ENCODE results near the gene SDF2. TPM values are rescaled to one million over a fixed set of nuclear protein-coding genes. Genes with fewer than 3 reads are reported as not detected.

SDF2 gene
- total RNA-seq, 1 experiment from 2014 or later, result 72.1 TPM

DNA sequence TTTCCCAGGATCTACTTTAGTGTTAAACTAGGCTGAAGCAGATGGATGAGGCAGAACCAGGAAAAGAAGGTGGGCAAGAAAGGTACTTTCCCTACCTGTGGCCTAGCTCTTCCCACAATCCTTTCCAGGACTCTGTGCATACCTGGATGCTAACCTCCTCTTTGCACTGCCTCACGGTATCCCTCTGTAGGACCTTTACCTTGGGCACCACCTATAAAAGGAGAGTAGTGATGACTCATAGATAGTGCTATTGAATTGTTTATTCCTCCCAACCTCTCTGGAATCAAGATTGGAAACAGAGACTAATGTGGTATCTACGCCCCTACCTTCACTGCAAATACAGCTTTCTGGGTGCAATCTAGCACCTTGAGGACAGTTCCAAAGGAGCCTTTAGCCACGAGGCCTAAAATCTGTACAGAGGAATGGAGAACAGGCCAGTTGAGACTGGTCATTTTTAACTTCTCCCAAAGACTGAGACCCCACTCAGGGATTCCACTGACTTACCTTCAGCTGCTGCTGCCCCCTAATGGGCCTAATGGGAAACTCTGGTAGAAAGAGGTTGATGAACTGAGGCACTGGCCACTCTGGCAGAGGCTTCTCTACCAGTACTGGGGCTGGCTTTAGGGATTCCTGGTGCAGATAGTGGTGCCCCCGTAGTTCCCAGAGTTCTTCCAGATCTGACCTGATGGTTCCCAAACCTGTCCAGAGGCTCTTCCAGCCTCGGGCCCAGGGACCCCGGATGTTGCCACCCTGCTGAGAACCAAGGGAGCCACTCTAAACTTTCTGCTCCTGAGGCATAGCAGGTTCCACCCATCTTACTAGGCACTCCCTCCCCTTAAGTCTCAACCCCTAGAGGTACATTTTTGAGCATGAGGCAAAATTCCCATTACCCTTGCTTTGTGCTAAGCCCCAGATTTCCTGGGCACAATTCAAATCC lies 48.5 kb downstream of the SDF2 start:
- intact Hi-C loops (cut with micrococcal nuclease; ENCODE audit: unreplicated experiment), result no loop called here
- H3K27me3 ChIP-seq (ENCODE audit: control insufficient read depth, insufficient read depth, low read length), result no peaks in the 10 kb centered on the region
- ATAC-seq (peak; percentile 57; the same call in 1 of the 2 replicates), DNase-seq (ENCODE audit: low read depth, low spot score) (peak; percentile 24)
- peaks cover 25% of the 10 kb centered on the region for H3K36me3 ChIP-seq (ENCODE audit: control insufficient read depth, insufficient read depth, low read length)
- H3K4me3 ChIP-seq (ENCODE audit: low read depth in 2 of 2, low read length in 2 of 2), result no peak overlapping the region
- H3K27ac ChIP-seq (ENCODE audit: low read length), result no peak overlapping the region
- H3K9me3 ChIP-seq (ENCODE audit: control insufficient read depth, insufficient read depth, low read depth, low read length), result no peaks in the 10 kb centered on the region
- ChIA-PET CTCF (interaction anchor here (0.6 to 1.2 kb wide), 3 partner anchors 10 to 477 kb away, joined by 3 read pairs; no protein-coding TSS in a partner anchor), POLR2A (interaction anchor here (0.6 kb wide), 1 partner anchor 33 kb away, joined by 3 read pairs; no protein-coding TSS in a partner anchor)
- in situ Hi-C loops (cut with HindIII; ENCODE audit: low pct_unique_long_range_greater_than_20kb, low sequenced_read_pairs), result no loop called here
- TF ChIP-seq, protein P1, sequence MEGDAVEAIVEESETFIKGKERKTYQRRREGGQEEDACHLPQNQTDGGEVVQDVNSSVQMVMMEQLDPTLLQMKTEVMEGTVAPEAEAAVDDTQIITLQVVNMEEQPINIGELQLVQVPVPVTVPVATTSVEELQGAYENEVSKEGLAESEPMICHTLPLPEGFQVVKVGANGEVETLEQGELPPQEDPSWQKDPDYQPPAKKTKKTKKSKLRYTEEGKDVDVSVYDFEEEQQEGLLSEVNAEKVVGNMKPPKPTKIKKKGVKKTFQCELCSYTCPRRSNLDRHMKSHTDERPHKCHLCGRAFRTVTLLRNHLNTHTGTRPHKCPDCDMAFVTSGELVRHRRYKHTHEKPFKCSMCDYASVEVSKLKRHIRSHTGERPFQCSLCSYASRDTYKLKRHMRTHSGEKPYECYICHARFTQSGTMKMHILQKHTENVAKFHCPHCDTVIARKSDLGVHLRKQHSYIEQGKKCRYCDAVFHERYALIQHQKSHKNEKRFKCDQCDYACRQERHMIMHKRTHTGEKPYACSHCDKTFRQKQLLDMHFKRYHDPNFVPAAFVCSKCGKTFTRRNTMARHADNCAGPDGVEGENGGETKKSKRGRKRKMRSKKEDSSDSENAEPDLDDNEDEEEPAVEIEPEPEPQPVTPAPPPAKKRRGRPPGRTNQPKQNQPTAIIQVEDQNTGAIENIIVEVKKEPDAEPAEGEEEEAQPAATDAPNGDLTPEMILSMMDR (IDR thresholded peaks at IDR 0.05), result peak; percentile 82
- no peak for TF ChIP-seq SIN3A (IDR thresholded peaks at IDR 0.05; ENCODE audit: borderline replicate concordance, insufficient read depth, low read depth, low read length)
- H3K4me1 ChIP-seq (ENCODE audit: control insufficient read depth, insufficient read depth, low read length), result no peaks in the 10 kb centered on the region
- no TSS peak for BruUV-seq (replicated peaks)

DNA sequence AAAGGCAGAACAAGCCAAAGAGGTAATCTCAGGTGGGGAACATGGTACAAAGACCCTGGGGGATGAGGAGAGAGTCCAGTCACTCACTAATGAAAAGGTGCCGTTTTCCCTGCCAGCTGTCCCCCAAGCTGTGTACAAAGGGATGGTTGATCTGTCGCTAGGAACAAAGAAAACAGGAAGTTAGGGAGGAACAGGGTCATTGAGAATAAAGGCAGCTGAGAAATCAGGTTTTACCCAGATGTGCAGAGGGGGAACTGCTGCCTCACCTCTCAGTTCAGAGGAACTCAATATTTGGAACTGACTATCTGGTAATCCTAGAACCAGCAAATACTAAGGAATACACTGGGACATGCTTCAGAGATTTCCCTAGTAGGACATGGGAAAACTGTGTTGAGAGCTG lies 49.2 kb downstream of the SDF2 start:
- BruUV-seq (replicated peaks), result no TSS peak
- Histone ChIP-seq H3K27ac (ENCODE audit: low read length) (no peak overlapping the region), H3K9me3 (ENCODE audit: control insufficient read depth, insufficient read depth, low read depth, low read length) (no peaks in the 10 kb centered on the region), H3K36me3 (ENCODE audit: control insufficient read depth, insufficient read depth, low read length) (peaks cover 23% of the 10 kb centered on the region), H3K4me3 (ENCODE audit: low read depth in 2 of 2, low read length in 2 of 2) (no peak overlapping the region), H3K4me1 (ENCODE audit: control insufficient read depth, insufficient read depth, low read length) (no peaks in the 10 kb centered on the region), H3K27me3 (ENCODE audit: control insufficient read depth, insufficient read depth, low read length) (no peaks in the 10 kb centered on the region)
- intact Hi-C loops (cut with micrococcal nuclease; ENCODE audit: unreplicated experiment) (no loop called here), in situ Hi-C loops (cut with HindIII; ENCODE audit: low pct_unique_long_range_greater_than_20kb, low sequenced_read_pairs) (no loop called here)
- peak; percentile 3; the same call in 1 of the 2 replicates for ATAC-seq
- ChIA-PET POLR2A (interaction anchor here (0.6 kb wide), 1 partner anchor 32 kb away, joined by 3 read pairs; no protein-coding TSS in a partner anchor), CTCF (interaction anchor here (1.2 kb wide), 1 partner anchor 10 kb away, joined by 3 read pairs; no protein-coding TSS in a partner anchor)
- no peak for DNase-seq (ENCODE audit: low read depth, low spot score)
- no peak for TF ChIP-seq SIN3A (IDR thresholded peaks at IDR 0.05; ENCODE audit: borderline replicate concordance, insufficient read depth, low read depth, low read length)
- TF ChIP-seq, protein P2, sequence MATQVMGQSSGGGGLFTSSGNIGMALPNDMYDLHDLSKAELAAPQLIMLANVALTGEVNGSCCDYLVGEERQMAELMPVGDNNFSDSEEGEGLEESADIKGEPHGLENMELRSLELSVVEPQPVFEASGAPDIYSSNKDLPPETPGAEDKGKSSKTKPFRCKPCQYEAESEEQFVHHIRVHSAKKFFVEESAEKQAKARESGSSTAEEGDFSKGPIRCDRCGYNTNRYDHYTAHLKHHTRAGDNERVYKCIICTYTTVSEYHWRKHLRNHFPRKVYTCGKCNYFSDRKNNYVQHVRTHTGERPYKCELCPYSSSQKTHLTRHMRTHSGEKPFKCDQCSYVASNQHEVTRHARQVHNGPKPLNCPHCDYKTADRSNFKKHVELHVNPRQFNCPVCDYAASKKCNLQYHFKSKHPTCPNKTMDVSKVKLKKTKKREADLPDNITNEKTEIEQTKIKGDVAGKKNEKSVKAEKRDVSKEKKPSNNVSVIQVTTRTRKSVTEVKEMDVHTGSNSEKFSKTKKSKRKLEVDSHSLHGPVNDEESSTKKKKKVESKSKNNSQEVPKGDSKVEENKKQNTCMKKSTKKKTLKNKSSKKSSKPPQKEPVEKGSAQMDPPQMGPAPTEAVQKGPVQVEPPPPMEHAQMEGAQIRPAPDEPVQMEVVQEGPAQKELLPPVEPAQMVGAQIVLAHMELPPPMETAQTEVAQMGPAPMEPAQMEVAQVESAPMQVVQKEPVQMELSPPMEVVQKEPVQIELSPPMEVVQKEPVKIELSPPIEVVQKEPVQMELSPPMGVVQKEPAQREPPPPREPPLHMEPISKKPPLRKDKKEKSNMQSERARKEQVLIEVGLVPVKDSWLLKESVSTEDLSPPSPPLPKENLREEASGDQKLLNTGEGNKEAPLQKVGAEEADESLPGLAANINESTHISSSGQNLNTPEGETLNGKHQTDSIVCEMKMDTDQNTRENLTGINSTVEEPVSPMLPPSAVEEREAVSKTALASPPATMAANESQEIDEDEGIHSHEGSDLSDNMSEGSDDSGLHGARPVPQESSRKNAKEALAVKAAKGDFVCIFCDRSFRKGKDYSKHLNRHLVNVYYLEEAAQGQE (IDR thresholded peaks at IDR 0.05; ENCODE audit: insufficient read depth in 1 of 2, low read depth in 2 of 2, low read length in 1 of 2), result no peak
- TF ChIP-seq POLR2AphosphoS5 (IDR thresholded peaks at IDR 0.05; ENCODE audit: low read depth, low read length), result no peak; the same call in 1 of the 2 replicates
- TF ChIP-seq, protein P1 (IDR thresholded peaks at IDR 0.05), result no peak
- TF ChIP-seq TCF7L2 (IDR thresholded peaks at IDR 0.05; ENCODE audit: low read depth, low read length), result no peak
